Activated T-helper 1 cell treated with Interleukin-2 at 50 U/mL for 16 hours (primary cell): ENCODE measurements around the gene LSS.

Experiments used
- DNase-seq: peaks from one replicate; pipeline ENCODE4 v3.0.0-alpha.2; 2020; ENCODE audit warnings: low read depth

The LSS gene

GRCh38 chr21:46218906-46219590, 9.5 kb downstream of the LSS start:
- DNase-seq: no peak

- DNase-seq: no peak
Measured at GRCh38 chr21:46217511-46218196, 10.9 kb downstream of the LSS start.

- no peak for DNase-seq
Measured at GRCh38 chr21:46216132-46216747, 12.3 kb downstream of the LSS start.

GRCh38 chr21:46215436-46216131, 13.0 kb downstream of the LSS start:
- no peak for DNase-seq

- no peak for DNase-seq
Measured at GRCh38 chr21:46214478-46215340, 13.9 kb downstream of the LSS start.

- DNase-seq: no peak
Measured at GRCh38 chr21:46213620-46214286, 14.8 kb downstream of the LSS start.

GRCh38 chr21:46212721-46213484, 15.7 kb downstream of the LSS start:
- no peak for DNase-seq

- DNase-seq: no peak
Measured at GRCh38 chr21:46211786-46212720, 16.5 kb downstream of the LSS start.

GRCh38 chr21:46211376-46211775, 17.2 kb downstream of the LSS start:
- DNase-seq: no peak

GRCh38 chr21:46210378-46211136, 18.0 kb downstream of the LSS start:
- no peak for DNase-seq

- DNase-seq: no peak
Measured at GRCh38 chr21:46208761-46209721, 19.5 kb downstream of the LSS start.

- DNase-seq: no peak
Measured at GRCh38 chr21:46207920-46208591, 20.5 kb downstream of the LSS start.

- DNase-seq: no peak
Measured at GRCh38 chr21:46207006-46207919, 21.3 kb downstream of the LSS start.

GRCh38 chr21:46206163-46207005, 22.2 kb downstream of the LSS start:
- no peak for DNase-seq

GRCh38 chr21:46205766-46206162, 22.8 kb downstream of the LSS start:
- DNase-seq: no peak
